IPS-NIHi7 (cell line): ENCODE results near the gene MAPT.
"Not testable (repeated sequence)": the region's sequence is repeated elsewhere in the genome, so short reads cannot be mapped to it uniquely, and the experiment has no call there.

Experiments
- DNase-seq: peaks from one replicate; pipeline ENCODE4 v3.0.0; 2012; ENCODE audit warnings: mixed read lengths; ENCODE audit errors: extremely low spot score

The MAPT gene

GRCh38 chr17:45992904-45993303 lies 98.5 kb downstream of the MAPT start:
- DNase-seq: no peak

GRCh38 chr17:45993962-45994627 lies 99.7 kb downstream of the MAPT start:
- DNase-seq: no peak

- no peak for DNase-seq
Observed at GRCh38 chr17:45994987-45995386, 100.6 kb downstream of the MAPT start.

GRCh38 chr17:45995627-45996270 lies 101.4 kb downstream of the MAPT start:
- DNase-seq: no peak

- no peak for DNase-seq
Observed at GRCh38 chr17:45996282-45996937, 102.1 kb downstream of the MAPT start.

- DNase-seq: no peak
Observed at GRCh38 chr17:45997166-45997565, 102.8 kb downstream of the MAPT start.

GRCh38 chr17:45997624-45998023 lies 103.3 kb downstream of the MAPT start:
- no peak for DNase-seq

- DNase-seq: no peak
Observed at GRCh38 chr17:45998987-45999899, 104.9 kb downstream of the MAPT start, which contains the start of gene STH. STH (plus strand) TSS chr17:45999250; CDS start chr17:45999280, 30 bp downstream.

GRCh38 chr17:45999900-46000290 lies 105.5 kb downstream of the MAPT start:
- DNase-seq: no peak

- no peak for DNase-seq
Observed at GRCh38 chr17:46000292-46000691, 105.9 kb downstream of the MAPT start.

- DNase-seq: no peak
Observed at GRCh38 chr17:46000757-46001156, 106.4 kb downstream of the MAPT start.

- DNase-seq: no peak
Observed at GRCh38 chr17:46001390-46002310, 107.3 kb downstream of the MAPT start.

- peak; percentile 84 for DNase-seq
Observed at GRCh38 chr17:46002311-46002972, 108.1 kb downstream of the MAPT start.

- no peak for DNase-seq
Observed at GRCh38 chr17:46002973-46003316, 108.6 kb downstream of the MAPT start.

- no peak for DNase-seq
Observed at GRCh38 chr17:46003907-46004748, 109.8 kb downstream of the MAPT start.

GRCh38 chr17:46006082-46006481 lies 111.7 kb downstream of the MAPT start:
- DNase-seq: not testable (repeated sequence)

- no peak for DNase-seq
Observed at GRCh38 chr17:46007461-46007965, 113.2 kb downstream of the MAPT start.

GRCh38 chr17:46008591-46008990 lies 114.2 kb downstream of the MAPT start:
- DNase-seq: no peak
